ENCODE results near the gene PCDHB3. TPM values are rescaled to one million over a fixed set of nuclear protein-coding genes. Genes with fewer than 3 reads are reported as not detected.
"Not testable (repeated sequence)": the region's sequence is repeated elsewhere in the genome, so short reads cannot be mapped to it uniquely, and the experiment has no call there.

Gene PCDHB3
- total and polyA plus RNA-seq, 7 donors = 0.18 to 1.8 (median 0.69) TPM

GRCh38 chr5:141101059-141101458 is 786 bp downstream of the PCDHB3 start:
- Histone ChIP-seq H3K9me3 (no peaks in the 10 kb centered on the region), H3K27ac (no peak overlapping the region), H3K27me3 (ENCODE audit: insufficient read depth in 3 of 3, low read length in 2 of 3) (peaks cover 0 to 16% (median 2%) of the 10 kb centered on the region in 3 donors), H3K36me3 (ENCODE audit: insufficient read depth in 1 of 2, low read depth in 1 of 2) (no peaks in the 10 kb centered on the region), H3K4me3 (peak overlapping the region; percentile 55), H3K4me1 (no peaks in the 10 kb centered on the region)
- peak in 2 of 4 donors; percentile 34 to 49 for ATAC-seq
- TF ChIP-seq CTCF (IDR thresholded peaks at IDR 0.05) = no peak
- intact Hi-C loops (cut with DNase I) = no loop called here
- 29 to 35% (median 32%) methylated on average over 20 of the region's 20 CpGs for WGBS, 3 donors
- no peak for DNase-seq

- DNase-seq; H3K27ac ChIP-seq; intact Hi-C loops (cut with DNase I); H3K9me3 ChIP-seq; H3K36me3 ChIP-seq (ENCODE audit: insufficient read depth in 1 of 2, low read depth in 1 of 2); H3K4me1 ChIP-seq; ATAC-seq; H3K4me3 ChIP-seq: not testable (repeated sequence)
- peaks cover 0 to 16% (median 2%) of the 10 kb centered on the region in 3 donors for H3K27me3 ChIP-seq (ENCODE audit: insufficient read depth in 3 of 3, low read length in 2 of 3)
- WGBS, 3 donors = 37 to 40% (median 39%) methylated on average over 20 to 39 of the region's 39 CpGs
Measured at GRCh38 chr5:141102070-141102469, 1.8 kb downstream of the PCDHB3 start.

GRCh38 chr5:141102471-141102870 is 2.2 kb downstream of the PCDHB3 start:
- H3K9me3 ChIP-seq; H3K4me1 ChIP-seq; intact Hi-C loops (cut with DNase I); H3K4me3 ChIP-seq; H3K27ac ChIP-seq; DNase-seq; ATAC-seq; H3K36me3 ChIP-seq (ENCODE audit: insufficient read depth in 1 of 2, low read depth in 1 of 2): not testable (repeated sequence)
- H3K27me3 ChIP-seq (ENCODE audit: insufficient read depth in 3 of 3, low read length in 2 of 3) = peaks cover 0 to 13% (median 2%) of the 10 kb centered on the region in 3 donors
- 35 to 43% (median 41%) methylated on average over 16 to 33 of the region's 38 CpGs for WGBS, 3 donors

GRCh38 chr5:141105350-141105749 is 5.1 kb downstream of the PCDHB3 start:
- Histone ChIP-seq H3K4me1 (no peaks in the 10 kb centered on the region), H3K9me3 (no peaks in the 10 kb centered on the region), H3K36me3 (ENCODE audit: insufficient read depth in 1 of 2, low read depth in 1 of 2) (no peaks in the 10 kb centered on the region), H3K27ac (no peak overlapping the region), H3K27me3 (ENCODE audit: insufficient read depth in 3 of 3, low read length in 2 of 3) (peaks cover 0 to 3% (median 2%) of the 10 kb centered on the region in 3 donors), H3K4me3 (no peak overlapping the region)
- TF ChIP-seq CTCF (IDR thresholded peaks at IDR 0.05) = no peak
- no peak for DNase-seq
- 61 to 89% (median 82%) methylated on average over 2 of the region's 2 CpGs for WGBS, 3 donors
- ATAC-seq = no peak
- intact Hi-C loops (cut with DNase I) = no loop called here

- TF ChIP-seq CTCF (IDR thresholded peaks at IDR 0.05) = no peak
- no peak for DNase-seq
- Histone ChIP-seq H3K4me3 (no peak overlapping the region), H3K27ac (no peak overlapping the region), H3K36me3 (ENCODE audit: insufficient read depth in 1 of 2, low read depth in 1 of 2) (no peaks in the 10 kb centered on the region), H3K4me1 (no peaks in the 10 kb centered on the region), H3K9me3 (no peaks in the 10 kb centered on the region), H3K27me3 (ENCODE audit: insufficient read depth in 3 of 3, low read length in 2 of 3) (peaks cover 0 to 2% (median 0%) of the 10 kb centered on the region in 3 donors)
- no peak for ATAC-seq
- intact Hi-C loops (cut with DNase I) = no loop called here
- WGBS, 3 donors = 46 to 54% (median 50%) methylated on average over 2 of the region's 2 CpGs
Measured at GRCh38 chr5:141119250-141119649, 19.0 kb downstream of the PCDHB3 start.

- DNase-seq (peak; percentile 32 to 61), ATAC-seq (peak in 1 of 4 donors; percentile 78)
- WGBS, 3 donors = 7 to 19% (median 14%) methylated on average over 16 of the region's 16 CpGs
- H3K27me3 ChIP-seq (ENCODE audit: insufficient read depth in 3 of 3, low read length in 2 of 3) = peaks cover 0 to 2% (median 0%) of the 10 kb centered on the region in 3 donors
- intact Hi-C loops (cut with DNase I) = loop anchor here in 1 of 2 donors (10.0 kb wide), 1 partner anchor 203 kb away; the partner anchor contains the start of gene TAF7
- H3K27ac ChIP-seq = no peak within 1 kb of the TSS
- peak within 1 kb of the TSS; percentile 57 for H3K4me3 ChIP-seq
- no peaks in the 10 kb centered on the region for H3K36me3 ChIP-seq (ENCODE audit: insufficient read depth in 1 of 2, low read depth in 1 of 2)
- no peaks in the 10 kb centered on the region for H3K9me3 ChIP-seq
- no peaks in the 10 kb centered on the region for H3K4me1 ChIP-seq
- peak; percentile 46 for TF ChIP-seq CTCF (IDR thresholded peaks at IDR 0.05)
Measured at GRCh38 chr5:141121563-141121962, 21.3 kb downstream of the PCDHB3 start, which contains the start of gene PCDHB4. Gene PCDHB4, plus strand, starts transcription at chr5:141121818. Its CDS starts 181 bp downstream, at chr5:141121999.

Data from psoas muscle (tissue), 8 donors.